ENCODE measurements around the gene MBTPS1.

GRCh38 chr16:84081446-84081989 is 35.2 kb downstream of the MBTPS1 start:
- TF ChIP-seq CTCF (IDR thresholded peaks at IDR 0.05) = no peak
- TF ChIP-seq POLR2A (IDR thresholded peaks at IDR 0.05) = no peak

Measured in heart left ventricle (tissue), 13 donors.